GM12878 (cell line): Measurements from ENCODE around the gene C9orf72. TPM values are rescaled to one million over a fixed set of nuclear protein-coding genes. Genes with fewer than 3 reads are reported as not detected.

Experiments
- ATAC-seq: fragments of 200-7000 bp; cut with Tn5 transposase; 3 replicates; pipeline ENCODE4 v1.9.1; 2020; ENCODE audit warnings: mild to moderate bottlenecking, moderate library complexity
- BruUV-seq: library from RNA; stranded (reverse); fragments of 400-500 nt; replicated peaks from 2 replicates; lab custom pipeline; 2021; lab: Mats Ljungman, UMichigan
- CTCF ChIA-PET: fragments of 300-600 bp; sonication (Branson Sonifier 250); formaldehyde crosslinking; extraction: SDS; loops from one replicate; lab custom pipeline; 2021; ENCODE audit warnings: inconsistent platforms; lab: Yijun Ruan, JAX
- POLR2A ChIA-PET: fragments of 350-600 bp; formaldehyde crosslinking; extraction: SDS; loops from one replicate; lab custom pipeline; 2021; ENCODE audit warnings: inconsistent platforms; lab: Charles Lee
- RAD21 ChIA-PET: fragments of 300-600 bp; sonication (Branson Sonifier 250); formaldehyde crosslinking; loops from one replicate; lab custom pipeline; 2023; ENCODE audit warnings: antibody characterized with exemption; ENCODE audit not compliant: unreplicated experiment; lab: Charles Lee
- SMC1A ChIA-PET: fragments of 300-600 bp; sonication (Branson Sonifier 250); formaldehyde crosslinking; loops from one replicate; lab custom pipeline; 2023; ENCODE audit not compliant: unreplicated experiment, uncharacterized antibody; lab: Charles Lee
- DNase-seq: peaks from one replicate; pipeline ENCODE4 v3.0.0-alpha.2; 2011; ENCODE audit warnings: low read depth, low spot score
- FAIRE-seq: peaks from 3 replicates; lab custom pipeline; 2011; peaks lifted over from hg19 to GRCh38; lab: Jason Lieb, UNC
- H2AFZ ChIP-seq: 2 replicates; pipeline ENCODE4 v1.6.0; 2011; ENCODE audit warnings: low read depth, low read length, control low read depth; ENCODE audit not compliant: control insufficient read depth
- H3K27ac ChIP-seq: 2 replicates; pipeline ENCODE4 v1.5.1; 2011; ENCODE audit warnings: control low read depth; ENCODE audit not compliant: control insufficient read depth, insufficient read depth
- H3K27me3 ChIP-seq, 2 experiments: replicated peaks in 1 of 2; 2 replicates each; pipeline versions ENCODE4 v1.6.0 to v1.6.1; 2011; ENCODE audit warnings: low read length in 1 of 2; ENCODE audit not compliant: control insufficient read depth in 2 of 2, insufficient read depth in 2 of 2
- H3K36me3 ChIP-seq, 2 experiments: 2 replicates each; pipeline ENCODE4 v1.5.1; 2011; ENCODE audit warnings: low read length in 1 of 2; ENCODE audit not compliant: control insufficient read depth in 2 of 2, insufficient read depth in 2 of 2
- H3K4me1 ChIP-seq: 2 replicates; pipeline ENCODE4 v1.6.1; 2011; ENCODE audit warnings: mild to moderate bottlenecking, low read length, moderate library complexity, mixed read lengths; ENCODE audit not compliant: control insufficient read depth, insufficient read depth
- H3K4me2 ChIP-seq: 2 replicates; pipeline ENCODE4 v1.6.0; 2011; ENCODE audit warnings: control low read depth; ENCODE audit not compliant: control insufficient read depth, insufficient read depth
- H3K4me3 ChIP-seq: fragments of 200-600 bp; sonication (generic); 2 replicates; pipeline ENCODE4 v1.5.1; 2016
- H3K79me2 ChIP-seq: 2 replicates; pipeline ENCODE4 v1.6.0; 2011; ENCODE audit warnings: low read length; ENCODE audit not compliant: control insufficient read depth, insufficient read depth
- H3K9ac ChIP-seq: 2 replicates; pipeline ENCODE4 v1.8.0; 2011; ENCODE audit warnings: low read length, control low read depth, mixed read lengths; ENCODE audit not compliant: control insufficient read depth, insufficient read depth
- H3K9me3 ChIP-seq: replicated peaks from 3 replicates; pipeline ENCODE4 v1.5.1; 2011; ENCODE audit warnings: mild to moderate bottlenecking, low read length; ENCODE audit not compliant: control insufficient read depth, insufficient read depth
- H4K20me1 ChIP-seq: 2 replicates; pipeline ENCODE4 v1.6.0; 2011; ENCODE audit not compliant: control insufficient read depth, insufficient read depth
- ATF7 ChIP-seq: fragments of 450-650 bp; IDR thresholded peaks from 2 replicates; pipeline ENCODE4 v1.6.1; 2016; ENCODE audit warnings: low read depth, mild to moderate bottlenecking
- CEBPB ChIP-seq, 2 experiments: fragments of 150-350 bp in 1 of 2; IDR thresholded peaks; 2 replicates each; pipeline ENCODE4 v1.6.1; 2012 to 2014; ENCODE audit warnings: low read depth in 2 of 2, low read length in 2 of 2, borderline replicate concordance in 1 of 2, inconsistent platforms in 1 of 2
- EED ChIP-seq: sonication (generic); IDR thresholded peaks from 2 replicates; pipeline ENCODE4 v1.6.1; 2016; ENCODE audit warnings: antibody characterized with exemption, low read depth
- EP300 ChIP-seq, 2 experiments: fragments of 150-350 bp in 1 of 2; IDR thresholded peaks; 2 replicates each; pipeline ENCODE4 v1.6.1; 2011 to 2012; ENCODE audit warnings: low read depth in 2 of 2, low read length in 2 of 2, borderline replicate concordance in 1 of 2, improper control_type of control experiment in 1 of 2, inconsistent platforms in 1 of 2; ENCODE audit not compliant: control insufficient read depth in 1 of 2
- ETV6 ChIP-seq, 2 experiments: fragments of 450-650 bp in 1 of 2; IDR thresholded peaks in 1 of 2; conservative IDR thresholded peaks in 1 of 2; 2 replicates each; pipeline ENCODE4 v1.6.1; 2014; ENCODE audit warnings: antibody characterized with exemption in 1 of 2, borderline replicate concordance in 1 of 2, low read depth in 1 of 2, mild to moderate bottlenecking in 1 of 2, moderate library complexity in 1 of 2
- HCFC1 ChIP-seq: fragments of 150-350 bp; IDR thresholded peaks from 2 replicates; pipeline ENCODE4 v1.6.1; 2014; ENCODE audit warnings: low read length
- IKZF2 ChIP-seq, 2 experiments: fragments of 450-650 bp; IDR thresholded peaks; 2 replicates each; pipeline ENCODE4 v1.6.1; 2017; ENCODE audit warnings: mild to moderate bottlenecking in 2 of 2, moderate library complexity in 2 of 2
- MEF2A ChIP-seq: IDR thresholded peaks from 2 replicates; pipeline ENCODE4 v1.6.1; 2011; ENCODE audit warnings: low read depth, mild to moderate bottlenecking, low read length, moderate library complexity; ENCODE audit not compliant: insufficient read depth
- MEF2B ChIP-seq: fragments of 450-650 bp; IDR thresholded peaks from 2 replicates; pipeline ENCODE4 v1.6.1; 2018; ENCODE audit warnings: mild to moderate bottlenecking, moderate library complexity; ENCODE audit not compliant: partially characterized antibody, poor library complexity, severe bottlenecking
- MTA2 ChIP-seq: fragments of 450-650 bp; IDR thresholded peaks from 2 replicates; pipeline ENCODE4 v1.6.1; 2016; ENCODE audit warnings: low read depth, mild to moderate bottlenecking, moderate library complexity
- NFIC ChIP-seq: IDR thresholded peaks from 2 replicates; pipeline ENCODE4 v1.6.1; 2012; ENCODE audit warnings: low read depth, mild to moderate bottlenecking, inconsistent platforms, low read length, moderate library complexity
- NR2F1 ChIP-seq: fragments of 450-650 bp; conservative IDR thresholded peaks from 2 replicates; pipeline ENCODE4 v1.6.1; 2017; ENCODE audit warnings: mild to moderate bottlenecking
- PML ChIP-seq: IDR thresholded peaks from 2 replicates; pipeline ENCODE4 v1.6.1; 2012; ENCODE audit warnings: low read length, inconsistent platforms
- RUNX3 ChIP-seq: IDR thresholded peaks from 2 replicates; pipeline ENCODE4 v1.6.1; 2012; ENCODE audit warnings: low read length, inconsistent platforms
- SMARCA5 ChIP-seq: fragments of 450-650 bp; IDR thresholded peaks from 2 replicates; pipeline ENCODE4 v1.6.1; 2017; ENCODE audit warnings: mild to moderate bottlenecking
- TBL1XR1 ChIP-seq: IDR thresholded peaks from 2 replicates; pipeline ENCODE4 v1.6.1; 2012; ENCODE audit warnings: low read depth, low read length, improper control_type of control experiment
- YY1 ChIP-seq: IDR thresholded peaks from 2 replicates; pipeline ENCODE4 v1.6.1; 2011; ENCODE audit warnings: low read depth, mild to moderate bottlenecking, low read length
- WGBS: methylation state at CpG from one replicate; pipeline ENCODE4 v1.1.6; 2016; ENCODE audit warnings: low lambda C conversion rate; ENCODE audit not compliant: insufficient replicate concordance, insufficient coverage; ENCODE audit errors: missing lambda C conversion rate; 5-methylcytosine and 5-hydroxymethylcytosine counted together
- in situ Hi-C: fragments of 300-500 bp; cut with MboI; formaldehyde crosslinking; loops from 9 replicates; pipeline ENCODE4 v1.14.3; 2018; ENCODE audit warnings: mixed read lengths
- intact Hi-C: fragments of 100-400 bp; cut with micrococcal nuclease; formaldehyde crosslinking; loops from one replicate; pipeline ENCODE4 v1.14.2; 2022; ENCODE audit not compliant: unreplicated experiment
- polyA plus RNA-seq, 11 experiments: library from polyadenylated mRNA; depleted of rRNA in 4 of 11; unstranded in 6 of 11; stranded (reverse) in 5 of 11; fragments of >200 nt; fragmentation: Nextera tagmentation in 4 of 11; fragmentation: Illumina TruSeq in 1 of 11; extraction: Ambion mirVana in 4 of 11; extraction: Trizol in 1 of 11; gene quantifications; 1 replicate in 1 of 11; 2 replicates in 10 of 11; pipeline versions ENCODE4 v1.2.1 to v1.2.3, GENCODE V29; 2011 to 2016; ENCODE audit warnings: inconsistent platforms in 2 of 11, missing spikeins in 2 of 11, low read depth in 1 of 11
- total RNA-seq, 4 experiments: library from RNA; depleted of rRNA in 3 of 4; stranded (reverse); fragments of >200 nt in 3 of 4; fragmentation: Illumina TruSeq in 1 of 4; extraction: Trizol in 1 of 4; gene quantifications; 2 replicates each; pipeline versions ENCODE4 v1.2.1 to v1.2.3, GENCODE V29; 2013 to 2021
- TF ChIP-seq, protein P1 (sequence below): fragments of 450-650 bp; IDR thresholded peaks from 2 replicates; pipeline ENCODE4 v1.6.1; 2017; ENCODE audit warnings: low read depth, mild to moderate bottlenecking, moderate library complexity

C9orf72 gene
- total and polyA plus RNA-seq, 10 of the 15 experiments (the other 5 are each of a cell fraction or from before 2014, with no cell fraction given): 4.8 to 9.0 (median 6.4) TPM

DNA sequence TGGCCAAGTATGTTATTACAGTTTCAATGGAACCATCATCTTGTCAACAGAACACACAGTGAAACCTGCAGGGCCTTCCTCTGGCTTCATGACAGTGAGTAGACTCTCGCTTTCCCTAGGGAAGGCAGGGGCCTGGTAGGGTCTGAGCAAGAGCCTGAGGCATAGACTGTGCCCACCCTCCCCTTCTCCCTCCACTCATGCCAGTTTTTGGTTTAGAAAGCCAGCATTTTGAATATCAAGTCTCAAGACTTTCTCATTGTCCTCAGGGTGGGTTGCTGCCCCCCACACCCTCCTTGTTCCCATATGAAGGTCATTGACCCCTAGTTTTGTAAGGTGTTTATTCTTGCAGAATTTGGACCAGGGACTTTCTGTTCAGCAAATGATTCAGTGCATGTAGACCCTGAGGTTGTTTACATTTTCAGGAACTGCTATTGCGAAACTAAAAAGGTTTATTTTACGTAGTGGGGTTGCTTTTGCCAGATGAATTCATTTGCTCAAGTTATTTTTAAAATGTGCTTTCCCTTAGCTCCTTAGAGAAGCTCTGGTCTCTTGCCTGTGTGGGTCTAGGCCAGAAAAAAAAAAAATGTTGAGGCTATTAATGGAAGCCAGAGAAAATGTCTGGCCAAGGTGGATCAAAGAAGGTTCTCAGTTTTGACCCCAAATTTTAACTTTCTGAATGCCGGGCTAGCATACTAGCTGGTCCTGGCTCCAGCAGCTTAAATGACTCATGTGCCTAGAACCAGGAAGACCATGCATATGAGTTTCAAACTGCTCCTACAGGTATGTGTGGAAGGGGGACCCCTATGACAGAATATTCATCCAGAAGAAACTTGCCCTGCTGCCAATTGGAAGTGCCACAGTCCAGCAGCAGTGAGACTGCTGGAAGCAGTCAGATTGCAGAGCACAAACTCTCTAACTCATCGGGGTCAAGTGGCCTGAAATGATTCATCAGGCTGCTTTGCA, 33.5 kb downstream of the C9orf72 start:
- Histone ChIP-seq H3K4me3 (no peak overlapping the region), H2AFZ (no peak overlapping the region; the same call in 1 of the 2 replicates), H3K36me3 (no peaks in the 10 kb centered on the region), H3K79me2 (no peaks in the 10 kb centered on the region), H3K27ac (peak overlapping the region; percentile 4), H3K9ac (no peak overlapping the region; the same call in 1 of the 2 replicates), H3K27me3 (no peaks in the 10 kb centered on the region), H3K4me1 (peaks cover 10% of the 10 kb centered on the region), H3K4me2 (peak overlapping the region; percentile 65), H4K20me1 (no peaks in the 10 kb centered on the region), H3K9me3 (no peaks in the 10 kb centered on the region)
- intact Hi-C loops: no loop called here
- 47% methylated on average over 5 of the region's 5 CpGs for WGBS
- no TSS peak for BruUV-seq
- peak; percentile 54 for FAIRE-seq
- SMC1A ChIA-PET: interaction anchor here (0.6 to 11.1 kb wide), 13 partner anchors 7 to 374 kb away, joined by 3 to 89 read pairs (median 4); partner anchors contain the start of gene MOB3B
- CTCF ChIA-PET: interaction anchor here (0.7 to 6.2 kb wide), 10 partner anchors 7 to 208 kb away, joined by 3 to 65 read pairs (median 4); partner anchors contain the start of genes C9orf72 and MOB3B
- POLR2A ChIA-PET: interaction anchor here (0.6 to 3.6 kb wide), 4 partner anchors 10 to 207 kb away, joined by 3 to 21 read pairs (median 5); partner anchors contain the start of gene MOB3B
- DNase-seq: peak; percentile 35
- in situ Hi-C loops: no loop called here
- peak; percentile 66 for ATAC-seq
- RAD21 ChIA-PET: interaction anchor here (0.7 to 6.3 kb wide), 8 partner anchors 9 to 211 kb away, joined by 3 to 62 read pairs (median 4); partner anchors contain the start of genes C9orf72 and MOB3B
- TF ChIP-seq, protein P1, sequence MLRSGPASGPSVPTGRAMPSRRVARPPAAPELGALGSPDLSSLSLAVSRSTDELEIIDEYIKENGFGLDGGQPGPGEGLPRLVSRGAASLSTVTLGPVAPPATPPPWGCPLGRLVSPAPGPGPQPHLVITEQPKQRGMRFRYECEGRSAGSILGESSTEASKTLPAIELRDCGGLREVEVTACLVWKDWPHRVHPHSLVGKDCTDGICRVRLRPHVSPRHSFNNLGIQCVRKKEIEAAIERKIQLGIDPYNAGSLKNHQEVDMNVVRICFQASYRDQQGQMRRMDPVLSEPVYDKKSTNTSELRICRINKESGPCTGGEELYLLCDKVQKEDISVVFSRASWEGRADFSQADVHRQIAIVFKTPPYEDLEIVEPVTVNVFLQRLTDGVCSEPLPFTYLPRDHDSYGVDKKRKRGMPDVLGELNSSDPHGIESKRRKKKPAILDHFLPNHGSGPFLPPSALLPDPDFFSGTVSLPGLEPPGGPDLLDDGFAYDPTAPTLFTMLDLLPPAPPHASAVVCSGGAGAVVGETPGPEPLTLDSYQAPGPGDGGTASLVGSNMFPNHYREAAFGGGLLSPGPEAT: peak; percentile 47; the same call in 1 of the 2 replicates
- TF ChIP-seq MEF2A: peak; percentile 74
- TF ChIP-seq SMARCA5: no peak
- peak; percentile 34; the same call in 1 of the 2 replicates for TF ChIP-seq RUNX3
- TF ChIP-seq MTA2: no peak
- peak; percentile 31 for TF ChIP-seq MEF2B
- peak; percentile 28; the same call in 1 of the 2 replicates for TF ChIP-seq NFIC
- 0 out of 2 replicates have a peak, but pooled peaks have one; percentile 13 for TF ChIP-seq YY1
- TF ChIP-seq HCFC1: no peak
- TF ChIP-seq TBL1XR1: peak; percentile 44; the same call in 1 of the 2 replicates
- 0 out of 4 replicates have a peak, but pooled peaks have one; percentile 9 to 42 for TF ChIP-seq EP300 (IDR thresholded peaks at IDR 0.05; ENCODE audit: borderline replicate concordance in 1 of 2, control insufficient read depth in 1 of 2, low read depth in 2 of 2, low read length in 2 of 2)
- 0 out of 4 replicates have a peak, but pooled peaks of 1 of the 2 experiments have one; percentile 6 for TF ChIP-seq IKZF2 (IDR thresholded peaks at IDR 0.05)
- TF ChIP-seq CEBPB (IDR thresholded peaks at IDR 0.05; ENCODE audit: borderline replicate concordance in 1 of 2, low read depth in 2 of 2, low read length in 2 of 2): peak in 1 of 2 experiments; percentile 40; a peak in 1 of 4 replicates
- no peak for TF ChIP-seq EED
- peak; percentile 82; the same call in 1 of the 2 replicates for TF ChIP-seq NR2F1
- TF ChIP-seq ATF7: 0 out of 2 replicates have a peak, but pooled peaks have one; percentile 18
- TF ChIP-seq ETV6 (conservative IDR thresholded peaks at IDR 0.05 in 1 of 2, IDR thresholded peaks at IDR 0.05 in 1 of 2; ENCODE audit: borderline replicate concordance in 1 of 2, low read depth in 1 of 2): no peak
- TF ChIP-seq PML: no peak
